Measurements from ENCODE around the gene HTR4. TPM values are rescaled to one million over a fixed set of nuclear protein-coding genes. Genes with fewer than 3 reads are reported as not detected.
"Not testable (repeated sequence)": the region's sequence is repeated elsewhere in the genome, so short reads cannot be mapped to it uniquely, and the experiment has no call there.

Gene HTR4
- total RNA-seq, 1 experiment from 2014 or later = not detected

- H3K4me1 ChIP-seq (replicated peaks) = no peaks in the 10 kb centered on the region
- DNase-seq (ENCODE audit: low read depth in 1 of 2, low spot score in 2 of 2) = no peak
- no peaks in the 10 kb centered on the region for H3K27me3 ChIP-seq (replicated peaks)
- H3K27ac ChIP-seq = no peak overlapping the region
- H3K4me3 ChIP-seq = no peak overlapping the region
- H3K9me3 ChIP-seq (replicated peaks) = no peaks in the 10 kb centered on the region
- H3K36me3 ChIP-seq = no peaks in the 10 kb centered on the region
These were observed 92.5 kb downstream of the HTR4 start for GRCh38 chr5:148561801-148562311.

GRCh38 chr5:148559461-148559860, 94.9 kb downstream of the HTR4 start:
- DNase-seq (ENCODE audit: low read depth in 1 of 2, low spot score in 2 of 2) = no peak
- no peak overlapping the region for H3K4me3 ChIP-seq
- H3K9me3 ChIP-seq (replicated peaks) = no peaks in the 10 kb centered on the region
- no peak overlapping the region for H3K27ac ChIP-seq
- no peaks in the 10 kb centered on the region for H3K4me1 ChIP-seq (replicated peaks)
- no peaks in the 10 kb centered on the region for H3K27me3 ChIP-seq (replicated peaks)
- no peaks in the 10 kb centered on the region for H3K36me3 ChIP-seq

GRCh38 chr5:148558892-148559291, 95.4 kb downstream of the HTR4 start:
- no peak for DNase-seq (ENCODE audit: low read depth in 1 of 2, low spot score in 2 of 2)
- Histone ChIP-seq H3K27me3 (replicated peaks) (no peaks in the 10 kb centered on the region), H3K4me3 (no peak overlapping the region), H3K27ac (no peak overlapping the region), H3K4me1 (replicated peaks) (no peaks in the 10 kb centered on the region), H3K9me3 (replicated peaks) (no peaks in the 10 kb centered on the region), H3K36me3 (no peaks in the 10 kb centered on the region)

GRCh38 chr5:148556835-148557234, 97.5 kb downstream of the HTR4 start:
- no peak for DNase-seq (ENCODE audit: low read depth in 1 of 2, low spot score in 2 of 2)
- H3K4me3 ChIP-seq = no peak overlapping the region
- H3K36me3 ChIP-seq = no peaks in the 10 kb centered on the region
- no peak overlapping the region for H3K27ac ChIP-seq
- no peaks in the 10 kb centered on the region for H3K9me3 ChIP-seq (replicated peaks)
- H3K4me1 ChIP-seq (replicated peaks) = no peaks in the 10 kb centered on the region
- H3K27me3 ChIP-seq (replicated peaks) = 0 out of 2 replicates have a peak, but pooled peaks cover 3% of the 10 kb centered on the region

GRCh38 chr5:148554621-148555020, 99.7 kb downstream of the HTR4 start:
- no peaks in the 10 kb centered on the region for H3K4me1 ChIP-seq (replicated peaks)
- no peak overlapping the region for H3K4me3 ChIP-seq
- 0 out of 2 replicates have a peak, but pooled peaks cover 3% of the 10 kb centered on the region for H3K27me3 ChIP-seq (replicated peaks)
- H3K36me3 ChIP-seq = no peaks in the 10 kb centered on the region
- H3K27ac ChIP-seq = no peak overlapping the region
- no peak for DNase-seq (ENCODE audit: low read depth in 1 of 2, low spot score in 2 of 2)
- no peaks in the 10 kb centered on the region for H3K9me3 ChIP-seq (replicated peaks)

GRCh38 chr5:148543727-148544126, 110.6 kb downstream of the HTR4 start:
- no peaks in the 10 kb centered on the region for H3K4me1 ChIP-seq (replicated peaks)
- no peak overlapping the region for H3K4me3 ChIP-seq
- DNase-seq (ENCODE audit: low read depth in 1 of 2, low spot score in 2 of 2) = no peak
- no peaks in the 10 kb centered on the region for H3K36me3 ChIP-seq
- no peaks in the 10 kb centered on the region for H3K9me3 ChIP-seq (replicated peaks)
- no peaks in the 10 kb centered on the region for H3K27me3 ChIP-seq (replicated peaks)
- H3K27ac ChIP-seq = no peak overlapping the region

GRCh38 chr5:148542812-148543211, 111.5 kb downstream of the HTR4 start:
- no peak for DNase-seq (ENCODE audit: low read depth in 1 of 2, low spot score in 2 of 2)
- no peaks in the 10 kb centered on the region for H3K27me3 ChIP-seq (replicated peaks)
- no peak overlapping the region for H3K27ac ChIP-seq
- no peaks in the 10 kb centered on the region for H3K4me1 ChIP-seq (replicated peaks)
- H3K9me3 ChIP-seq (replicated peaks) = no peaks in the 10 kb centered on the region
- H3K36me3 ChIP-seq = no peaks in the 10 kb centered on the region
- H3K4me3 ChIP-seq = no peak overlapping the region

- no peak for DNase-seq (ENCODE audit: low read depth in 1 of 2, low spot score in 2 of 2)
- Histone ChIP-seq H3K4me1 (replicated peaks) (no peaks in the 10 kb centered on the region), H3K27me3 (replicated peaks) (no peaks in the 10 kb centered on the region), H3K9me3 (replicated peaks) (no peaks in the 10 kb centered on the region), H3K36me3 (no peaks in the 10 kb centered on the region), H3K4me3 (no peak overlapping the region), H3K27ac (no peak overlapping the region)
These were observed 113.1 kb downstream of the HTR4 start for GRCh38 chr5:148541054-148541835.

- H3K4me1 ChIP-seq (replicated peaks) = no peaks in the 10 kb centered on the region
- H3K4me3 ChIP-seq = no peak overlapping the region
- DNase-seq (ENCODE audit: low read depth in 1 of 2, low spot score in 2 of 2) = no peak
These were observed 113.7 kb downstream of the HTR4 start for GRCh38 chr5:148540647-148541046.

GRCh38 chr5:148539851-148540250, 114.5 kb downstream of the HTR4 start:
- no peaks in the 10 kb centered on the region for H3K4me1 ChIP-seq (replicated peaks)
- H3K27ac ChIP-seq = no peak overlapping the region
- H3K9me3 ChIP-seq (replicated peaks) = no peaks in the 10 kb centered on the region
- no peak overlapping the region for H3K4me3 ChIP-seq
- H3K36me3 ChIP-seq = no peaks in the 10 kb centered on the region
- DNase-seq (ENCODE audit: low read depth in 1 of 2, low spot score in 2 of 2) = no peak
- no peaks in the 10 kb centered on the region for H3K27me3 ChIP-seq (replicated peaks)

More at GRCh38 chr5:148540647-148541046, 113.7 kb downstream of the HTR4 start:
- H3K27ac ChIP-seq = no peak overlapping the region
- no peaks in the 10 kb centered on the region for H3K36me3 ChIP-seq
- H3K9me3 ChIP-seq (replicated peaks) = no peaks in the 10 kb centered on the region
- no peaks in the 10 kb centered on the region for H3K27me3 ChIP-seq (replicated peaks)

- Histone ChIP-seq H3K27ac (no peak overlapping the region), H3K9me3 (replicated peaks) (no peaks in the 10 kb centered on the region), H3K36me3 (no peaks in the 10 kb centered on the region), H3K27me3 (replicated peaks) (no peaks in the 10 kb centered on the region), H3K4me3 (no peak overlapping the region), H3K4me1 (replicated peaks) (no peaks in the 10 kb centered on the region)
- DNase-seq (ENCODE audit: low read depth in 1 of 2, low spot score in 2 of 2) = no peak
These were observed 119.1 kb downstream of the HTR4 start for GRCh38 chr5:148535190-148535589.

- Histone ChIP-seq H3K4me1 (replicated peaks) (no peaks in the 10 kb centered on the region), H3K4me3 (no peak overlapping the region), H3K27ac (no peak overlapping the region), H3K9me3 (replicated peaks) (peaks cover 9% of the 10 kb centered on the region), H3K27me3 (replicated peaks) (no peaks in the 10 kb centered on the region), H3K36me3 (no peaks in the 10 kb centered on the region)
- no peak for DNase-seq (ENCODE audit: low read depth in 1 of 2, low spot score in 2 of 2)
These were observed 121.2 kb downstream of the HTR4 start for GRCh38 chr5:148532969-148533670.

GRCh38 chr5:148529450-148529849, 124.9 kb downstream of the HTR4 start:
- not testable (repeated sequence) for H3K9me3 ChIP-seq (replicated peaks); H3K27ac ChIP-seq; H3K27me3 ChIP-seq (replicated peaks); DNase-seq (ENCODE audit: low read depth in 1 of 2, low spot score in 2 of 2); H3K4me3 ChIP-seq; H3K36me3 ChIP-seq; H3K4me1 ChIP-seq (replicated peaks)

GRCh38 chr5:148524721-148525120, 129.6 kb downstream of the HTR4 start:
- Histone ChIP-seq H3K4me3 (no peak overlapping the region), H3K9me3 (replicated peaks) (peaks cover 9% of the 10 kb centered on the region), H3K27me3 (replicated peaks) (0 out of 2 replicates have a peak, but pooled peaks cover 5% of the 10 kb centered on the region), H3K36me3 (no peaks in the 10 kb centered on the region), H3K4me1 (replicated peaks) (no peaks in the 10 kb centered on the region), H3K27ac (no peak overlapping the region)
- no peak for DNase-seq (ENCODE audit: low read depth in 1 of 2, low spot score in 2 of 2)
